GM18508 (cell line): Measurements from ENCODE around the gene NEU2.

ENCODE experiments used
- ATAC-seq: cut with Tn5 transposase; IDR thresholded peaks from one replicate; pipeline ENCODE4 v1.9.1; 2021; ENCODE audit warnings: moderate number of reproducible peaks; ENCODE audit not compliant: insufficient read depth, unreplicated experiment

The NEU2 gene

GRCh38 chr2:233072838-233073237 is 40.4 kb downstream of the NEU2 start:
- ATAC-seq, result no peak

- no peak for ATAC-seq
Measured at GRCh38 chr2:233074106-233074505, 41.6 kb downstream of the NEU2 start.

- ATAC-seq, result peak; percentile 12
Measured at GRCh38 chr2:233075141-233075965, 42.9 kb downstream of the NEU2 start.

GRCh38 chr2:233075966-233076339 is 43.5 kb downstream of the NEU2 start:
- ATAC-seq, result peak; percentile 32

- ATAC-seq, result no peak
Measured at GRCh38 chr2:233076749-233077148, 44.3 kb downstream of the NEU2 start.

GRCh38 chr2:233079473-233079877 is 47.0 kb downstream of the NEU2 start:
- ATAC-seq, result peak; percentile 26

GRCh38 chr2:233079953-233080835 is 47.7 kb downstream of the NEU2 start:
- no peak for ATAC-seq

- ATAC-seq, result no peak
Measured at GRCh38 chr2:233080836-233081229, 48.4 kb downstream of the NEU2 start.

- ATAC-seq, result no peak
Measured at GRCh38 chr2:233081232-233081730, 48.8 kb downstream of the NEU2 start.

GRCh38 chr2:233081731-233082221 is 49.3 kb downstream of the NEU2 start:
- ATAC-seq, result peak; percentile 0

GRCh38 chr2:233082222-233082930 is 49.9 kb downstream of the NEU2 start:
- peak; percentile 37 for ATAC-seq

- ATAC-seq, result no peak
Measured at GRCh38 chr2:233082931-233083755, 50.7 kb downstream of the NEU2 start.

GRCh38 chr2:233083782-233084181 is 51.3 kb downstream of the NEU2 start:
- no peak for ATAC-seq

- no peak for ATAC-seq
Measured at GRCh38 chr2:233084488-233084887, 52.0 kb downstream of the NEU2 start.
